ENCODE measurements around the gene AHR. TPM values are rescaled to one million over a fixed set of nuclear protein-coding genes. Genes with fewer than 3 reads are reported as not detected.

AHR gene
- total RNA-seq, 2 experiments from 2014 or later = 44.9 to 45.9 TPM

DNA sequence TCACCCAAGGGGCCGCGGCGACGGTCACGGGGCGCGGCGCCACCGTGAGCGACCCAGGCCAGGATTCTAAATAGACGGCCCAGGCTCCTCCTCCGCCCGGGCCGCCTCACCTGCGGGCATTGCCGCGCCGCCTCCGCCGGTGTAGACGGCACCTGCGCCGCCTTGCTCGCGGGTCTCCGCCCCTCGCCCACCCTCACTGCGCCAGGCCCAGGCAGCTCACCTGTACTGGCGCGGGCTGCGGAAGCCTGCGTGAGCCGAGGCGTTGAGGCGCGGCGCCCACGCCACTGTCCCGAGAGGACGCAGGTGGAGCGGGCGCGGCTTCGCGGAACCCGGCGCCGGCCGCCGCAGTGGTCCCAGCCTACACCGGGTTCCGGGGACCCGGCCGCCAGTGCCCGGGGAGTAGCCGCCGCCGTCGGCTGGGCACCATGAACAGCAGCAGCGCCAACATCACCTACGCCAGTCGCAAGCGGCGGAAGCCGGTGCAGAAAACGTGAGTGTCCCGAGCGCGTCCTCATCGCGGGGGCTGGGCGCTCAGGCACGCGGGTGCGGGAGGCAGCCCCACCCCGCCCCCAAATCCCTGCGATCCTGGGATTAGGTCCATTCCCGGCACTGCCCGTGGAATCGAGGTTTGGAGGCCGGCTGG is 509 bp downstream of the AHR start:
- H3K27ac Mint-ChIP-seq = peak overlapping the region; percentile 91
- peaks cover 3% of the 10 kb centered on the region for H3K9me3 Mint-ChIP-seq
- H3K4me3 Mint-ChIP-seq = peak overlapping the region; percentile 92
- DNase-seq = peak; percentile 64
- H3K27me3 Mint-ChIP-seq = no peaks in the 10 kb centered on the region
- peaks cover 15% of the 10 kb centered on the region for H3K36me3 Mint-ChIP-seq
- H3K4me1 Mint-ChIP-seq = peaks cover 31% of the 10 kb centered on the region

DNA sequence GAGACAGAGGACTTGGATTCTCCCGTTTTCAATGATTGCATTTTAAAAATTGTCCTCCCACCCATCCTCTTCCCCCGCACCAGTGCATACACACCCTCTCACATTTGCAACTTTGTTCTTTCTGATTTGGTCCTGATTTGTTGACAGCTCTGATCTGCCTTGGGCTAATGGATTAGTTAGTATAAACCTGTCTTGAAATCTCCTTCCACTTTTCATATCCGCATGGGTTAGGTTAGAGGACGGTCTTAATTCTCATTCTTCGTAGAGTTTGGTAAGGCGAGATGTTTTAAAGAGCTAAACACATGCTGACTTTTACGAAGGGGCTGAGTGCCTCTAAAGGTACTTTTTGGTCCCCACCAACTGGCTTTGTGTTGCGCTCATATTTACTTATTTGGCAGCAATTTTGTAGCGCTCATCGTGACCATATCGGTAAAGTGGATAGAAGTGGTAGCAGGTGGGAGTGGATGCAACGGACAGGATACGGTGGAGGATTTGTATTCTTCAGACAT is 1.1 kb downstream of the AHR start:
- Mint-ChIP-seq H3K9me3 (peaks cover 3% of the 10 kb centered on the region), H3K27me3 (no peaks in the 10 kb centered on the region), H3K27ac (peak overlapping the region; percentile 91), H3K4me1 (peaks cover 36% of the 10 kb centered on the region), H3K36me3 (peaks cover 15% of the 10 kb centered on the region), H3K4me3 (peak overlapping the region; percentile 92)
- DNase-seq = peak; percentile 7

DNA sequence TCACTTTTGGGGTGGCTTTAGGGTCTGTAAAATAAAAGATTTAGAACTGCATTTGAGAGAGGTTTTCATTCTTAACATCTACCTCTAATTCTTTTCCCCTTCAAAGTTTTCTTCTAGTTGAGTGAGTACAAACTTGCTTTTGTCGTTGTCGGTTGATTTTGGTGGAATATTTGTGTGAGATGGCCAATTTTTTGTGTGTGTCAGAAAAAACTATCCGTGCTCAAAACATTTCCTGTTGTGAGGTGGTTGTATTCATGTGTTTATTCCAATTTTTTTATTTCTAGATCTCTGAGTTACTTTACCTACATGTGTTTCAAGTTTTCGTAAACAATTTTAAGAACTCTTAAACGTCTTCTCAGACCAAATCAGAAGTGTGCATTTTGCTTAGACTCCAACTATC is 1.6 kb downstream of the AHR start:
- no peaks in the 10 kb centered on the region for H3K27me3 Mint-ChIP-seq
- no peak for DNase-seq
- peak overlapping the region; percentile 92 for H3K4me3 Mint-ChIP-seq
- peaks cover 17% of the 10 kb centered on the region for H3K36me3 Mint-ChIP-seq
- H3K9me3 Mint-ChIP-seq = peaks cover 3% of the 10 kb centered on the region
- H3K27ac Mint-ChIP-seq = peak overlapping the region; percentile 91
- H3K4me1 Mint-ChIP-seq = peaks cover 41% of the 10 kb centered on the region

DNA sequence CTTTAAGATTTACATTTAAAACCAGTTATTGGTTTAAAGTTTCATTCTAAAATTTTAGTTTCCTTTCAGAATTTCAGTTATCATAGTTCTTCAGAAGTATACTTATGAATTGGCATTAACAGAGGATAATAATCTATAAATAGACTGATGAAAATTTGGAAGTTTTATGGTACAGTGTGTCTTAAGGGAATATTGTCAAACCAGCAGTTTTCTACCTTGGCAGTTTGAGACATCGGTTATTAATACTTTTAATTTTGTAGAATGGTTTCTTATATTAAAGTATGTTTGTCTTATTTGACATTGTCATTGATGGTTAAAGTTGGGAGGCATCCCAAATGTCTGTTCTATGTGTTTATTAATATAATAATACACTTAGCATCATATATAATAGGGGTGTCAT is 2.0 kb downstream of the AHR start:
- Mint-ChIP-seq H3K27me3 (no peaks in the 10 kb centered on the region), H3K9me3 (peaks cover 3% of the 10 kb centered on the region), H3K36me3 (peaks cover 21% of the 10 kb centered on the region), H3K4me1 (peaks cover 45% of the 10 kb centered on the region), H3K27ac (peak overlapping the region; percentile 91), H3K4me3 (peak overlapping the region; percentile 92)
- DNase-seq = no peak

DNA sequence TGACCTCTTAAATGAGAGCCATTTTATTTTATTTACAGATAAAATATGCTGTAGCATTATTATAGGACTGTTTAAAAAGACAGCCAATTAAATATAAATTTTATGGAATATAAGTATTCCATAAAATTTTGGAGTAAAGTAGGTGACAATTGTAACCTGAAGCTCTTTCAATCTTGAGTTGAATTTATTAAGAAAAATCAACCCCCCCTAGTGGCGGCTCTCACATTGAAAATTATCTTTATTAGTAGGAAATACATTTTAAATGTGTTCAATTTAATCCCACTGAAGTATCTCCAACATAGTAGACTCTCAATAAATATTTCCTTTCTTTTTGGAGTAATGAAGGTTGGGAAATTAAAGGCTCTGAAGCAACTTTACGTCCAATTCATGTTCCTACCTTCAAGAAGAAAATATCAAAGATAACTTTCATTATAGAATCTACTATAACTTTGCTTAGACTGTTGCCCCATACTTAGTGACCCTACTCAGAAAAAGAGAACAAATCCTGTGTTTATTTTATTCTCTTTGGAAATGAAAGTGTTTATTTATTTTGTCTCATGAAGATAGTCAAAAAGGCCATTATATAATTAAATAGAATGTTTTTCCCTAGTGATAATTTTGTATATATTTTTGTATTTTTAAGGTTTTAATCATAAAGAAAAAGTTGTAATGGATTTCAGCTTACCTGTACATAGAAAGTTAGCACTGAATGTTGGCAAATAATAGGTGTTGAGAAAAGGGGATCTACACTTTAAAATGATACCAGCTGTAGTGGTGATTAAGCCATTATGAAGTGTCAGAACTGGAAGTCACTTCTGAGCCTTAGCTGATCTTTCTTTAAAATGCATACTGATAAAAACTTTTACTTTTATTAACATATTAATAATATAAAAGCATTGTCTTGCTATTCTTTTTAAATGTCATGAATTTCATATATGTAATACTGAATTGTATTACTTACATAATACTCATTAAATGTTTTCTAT is 3.3 kb downstream of the AHR start:
- no peaks in the 10 kb centered on the region for H3K27me3 Mint-ChIP-seq
- no peak overlapping the region for H3K27ac Mint-ChIP-seq
- H3K9me3 Mint-ChIP-seq = peaks cover 3% of the 10 kb centered on the region
- peak overlapping the region; percentile 40 for H3K4me3 Mint-ChIP-seq
- H3K4me1 Mint-ChIP-seq = peaks cover 45% of the 10 kb centered on the region
- no peak for DNase-seq
- H3K36me3 Mint-ChIP-seq = peaks cover 21% of the 10 kb centered on the region

DNA sequence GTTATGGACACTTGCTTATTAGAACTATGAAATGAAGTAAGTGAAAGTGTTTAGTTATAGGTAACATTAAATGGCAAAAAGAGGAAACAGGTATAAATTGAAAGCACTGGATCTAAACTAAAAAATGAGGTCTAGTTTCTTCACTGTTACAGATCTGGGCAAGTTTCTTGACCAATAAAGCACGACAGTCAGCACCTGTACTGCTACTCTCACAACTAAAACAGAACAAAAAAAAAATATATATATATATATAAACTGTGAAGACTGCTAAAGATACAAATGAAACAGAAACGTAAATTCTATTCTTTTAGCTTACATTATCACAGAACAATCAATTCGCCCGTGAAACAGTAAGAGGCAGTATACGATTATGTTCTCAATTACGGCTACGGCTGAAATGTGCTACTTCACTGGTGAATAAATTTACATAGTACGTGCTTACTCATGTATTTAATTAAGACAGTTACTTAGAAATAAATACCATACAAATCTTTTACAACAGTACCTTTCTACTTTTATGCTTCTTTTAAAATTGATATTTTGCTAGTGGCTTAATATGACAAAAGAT is 4.2 kb downstream of the AHR start:
- peaks cover 15% of the 10 kb centered on the region for H3K36me3 Mint-ChIP-seq
- no peak overlapping the region for H3K27ac Mint-ChIP-seq
- H3K4me1 Mint-ChIP-seq = peaks cover 36% of the 10 kb centered on the region
- no peak for DNase-seq
- no peak overlapping the region for H3K4me3 Mint-ChIP-seq
- no peaks in the 10 kb centered on the region for H3K27me3 Mint-ChIP-seq
- H3K9me3 Mint-ChIP-seq = peaks cover 2% of the 10 kb centered on the region

DNA sequence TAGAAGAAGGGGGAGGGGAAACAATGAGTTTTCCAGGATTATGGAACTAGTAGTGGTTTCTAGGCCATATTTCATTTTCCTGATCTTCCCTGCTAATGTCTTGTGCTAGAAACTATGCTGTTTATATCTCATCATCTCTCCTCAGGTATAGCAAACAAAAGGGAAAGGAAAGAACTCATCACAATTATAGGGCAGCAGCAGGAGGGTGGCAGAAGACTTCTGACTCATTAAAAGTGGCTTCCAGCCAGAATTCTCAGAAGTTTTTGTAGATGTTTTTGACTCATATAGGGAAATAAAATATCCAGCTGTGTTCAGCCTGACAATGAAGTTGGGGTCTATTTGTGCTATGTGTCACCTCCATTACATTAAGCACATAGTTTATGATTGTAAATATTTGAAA is 6.5 kb downstream of the AHR start:
- Mint-ChIP-seq H3K4me3 (peak overlapping the region; percentile 35), H3K27ac (peak overlapping the region; percentile 83)

DNA sequence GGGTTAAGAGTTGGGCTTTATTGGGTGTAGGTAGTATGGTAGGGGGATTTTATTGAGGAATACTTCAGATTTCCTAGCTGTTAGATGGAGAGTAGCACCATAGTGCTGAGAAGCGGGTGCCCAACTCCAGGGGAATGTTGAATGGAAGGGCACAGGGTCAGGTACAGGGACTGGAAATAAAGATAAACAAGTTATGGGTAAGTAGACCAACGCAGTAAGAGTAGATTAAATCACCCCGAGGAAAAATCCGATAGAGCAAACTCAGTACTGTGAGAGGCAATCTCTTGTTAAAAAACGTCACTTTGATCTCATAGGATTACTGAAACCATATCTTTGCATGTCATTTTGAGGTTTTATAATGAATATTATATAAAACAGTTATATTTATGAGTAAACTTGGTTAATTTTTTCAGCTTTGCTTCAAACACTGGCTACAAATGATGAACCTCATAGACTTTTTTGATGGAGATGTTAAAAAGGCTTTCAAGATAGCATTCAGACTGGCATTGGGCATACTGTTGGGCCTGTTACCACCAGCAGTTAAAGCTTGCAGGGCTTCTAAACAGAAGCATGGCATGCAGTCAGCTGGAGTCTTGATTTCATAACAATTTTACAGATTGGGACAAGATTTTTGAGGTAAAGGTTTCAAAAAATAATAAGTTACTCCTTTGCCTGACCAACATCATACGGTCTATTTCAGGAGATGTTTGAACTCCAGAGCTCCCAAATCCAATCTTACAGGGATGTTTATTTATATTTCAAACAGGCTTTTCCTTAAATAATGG is 7.1 kb downstream of the AHR start:
- H3K27me3 Mint-ChIP-seq = no peaks in the 10 kb centered on the region
- H3K36me3 Mint-ChIP-seq = peaks cover 6% of the 10 kb centered on the region
- peak overlapping the region; percentile 83 for H3K27ac Mint-ChIP-seq
- no peak for DNase-seq
- H3K4me3 Mint-ChIP-seq = peak overlapping the region; percentile 35
- no peaks in the 10 kb centered on the region for H3K9me3 Mint-ChIP-seq
- H3K4me1 Mint-ChIP-seq = peaks cover 30% of the 10 kb centered on the region

More for the DNA sequence above, 6.5 kb downstream of the AHR start:
- Mint-ChIP-seq H3K27me3 (no peaks in the 10 kb centered on the region), H3K36me3 (peaks cover 6% of the 10 kb centered on the region), H3K9me3 (no peaks in the 10 kb centered on the region), H3K4me1 (peaks cover 30% of the 10 kb centered on the region)
- peak; percentile 30 for DNase-seq

DNA sequence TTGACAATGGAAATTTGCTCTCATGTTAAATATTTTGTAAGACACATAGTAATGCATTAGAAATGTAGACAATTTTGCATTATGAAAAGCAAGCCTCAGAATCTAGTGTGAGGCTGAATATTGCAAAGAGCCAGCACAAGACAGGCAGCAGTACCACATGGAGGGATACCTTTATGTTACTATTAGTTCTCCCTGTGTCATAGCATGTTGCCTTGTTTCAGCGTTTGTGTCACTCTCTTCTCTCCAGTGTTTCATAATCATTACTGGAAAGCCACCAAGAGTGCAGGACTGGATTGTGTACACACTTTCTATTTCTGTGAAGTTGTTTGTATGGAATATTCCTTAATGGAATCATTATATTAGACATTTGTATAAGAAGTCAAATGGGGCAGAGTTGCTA is 8.5 kb downstream of the AHR start:
- Mint-ChIP-seq H3K27ac (no peak overlapping the region), H3K4me3 (no peak overlapping the region), H3K9me3 (no peaks in the 10 kb centered on the region), H3K4me1 (peaks cover 27% of the 10 kb centered on the region), H3K27me3 (no peaks in the 10 kb centered on the region), H3K36me3 (peaks cover 12% of the 10 kb centered on the region)
- no peak for DNase-seq

DNA sequence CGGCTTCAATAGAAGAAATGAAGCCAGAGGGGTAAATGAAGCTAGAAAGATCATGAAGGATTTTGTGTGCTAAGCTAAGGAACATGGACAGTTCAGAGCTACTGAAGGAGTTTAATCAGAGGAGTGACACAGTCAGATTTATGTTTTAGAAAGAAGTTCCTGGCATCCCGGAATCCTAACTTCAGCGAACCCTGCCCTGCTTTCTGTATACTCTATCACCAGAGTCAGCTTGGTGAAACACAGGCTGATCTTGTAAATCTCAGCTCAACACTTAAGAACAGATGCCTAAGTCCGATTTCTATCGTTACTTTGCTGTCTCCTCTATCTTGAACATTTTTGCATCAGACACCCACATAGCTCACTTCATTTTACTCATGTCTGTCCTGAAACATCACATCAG is 9.1 kb downstream of the AHR start:
- Mint-ChIP-seq H3K4me1 (peaks cover 27% of the 10 kb centered on the region), H3K27ac (no peak overlapping the region), H3K27me3 (no peaks in the 10 kb centered on the region), H3K9me3 (no peaks in the 10 kb centered on the region), H3K4me3 (no peak overlapping the region), H3K36me3 (peaks cover 13% of the 10 kb centered on the region)
- DNase-seq = no peak

DNA sequence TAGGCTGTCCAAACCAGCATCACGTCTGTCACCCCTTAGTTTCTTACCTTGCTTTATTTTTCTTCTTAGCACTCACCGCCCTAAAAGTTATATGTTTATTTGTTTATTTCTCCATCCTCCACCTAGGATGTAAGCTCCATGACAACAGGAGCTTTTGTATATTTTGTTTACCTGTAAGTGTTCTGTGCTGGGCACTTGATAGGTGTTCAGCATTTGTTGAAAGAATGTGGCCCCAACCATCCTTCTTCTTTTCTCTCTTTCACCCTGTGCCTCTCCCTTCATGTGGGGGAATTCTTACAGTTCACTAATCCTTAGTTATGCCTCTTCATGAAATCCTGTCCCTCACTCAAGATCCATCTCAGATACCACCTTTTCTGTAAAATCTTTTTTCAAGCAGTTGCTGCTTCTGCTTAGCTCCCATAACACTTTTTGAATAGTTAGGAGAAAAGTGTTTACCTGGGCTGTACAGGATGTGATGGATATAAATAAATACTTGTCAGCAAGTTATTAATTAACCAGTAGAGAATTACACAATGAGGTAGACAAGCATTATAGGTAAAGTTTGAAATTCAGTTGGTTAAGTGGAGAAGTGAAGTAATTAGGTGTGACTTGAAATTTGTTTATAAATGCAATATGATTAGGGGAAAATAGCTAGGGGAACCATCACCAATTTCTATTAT is 9.7 kb downstream of the AHR start:
- H3K27me3 Mint-ChIP-seq = no peaks in the 10 kb centered on the region

DNA sequence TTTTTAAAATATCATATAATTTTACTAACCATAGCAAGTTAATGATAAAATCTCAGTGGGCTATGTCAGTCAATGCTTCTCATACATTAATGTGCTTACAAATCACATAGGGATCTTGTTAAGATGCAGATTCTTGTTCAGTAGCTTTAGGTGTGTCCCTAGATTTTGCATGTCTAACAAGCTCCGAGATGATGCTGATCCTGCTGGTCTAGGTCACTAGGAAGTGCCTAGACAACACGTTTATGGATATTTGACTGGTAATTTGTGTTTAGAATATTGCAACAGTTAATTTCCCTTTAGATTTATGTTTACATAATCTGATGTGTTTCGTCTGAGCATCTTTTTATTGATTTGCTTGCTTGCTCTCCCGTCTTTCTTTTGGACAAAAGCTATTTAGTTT is 12.7 kb downstream of the AHR start:
- Mint-ChIP-seq H3K27ac (no peak overlapping the region), H3K27me3 (no peaks in the 10 kb centered on the region), H3K4me3 (no peak overlapping the region), H3K4me1 (peaks cover 12% of the 10 kb centered on the region), H3K9me3 (no peaks in the 10 kb centered on the region), H3K36me3 (peaks cover 22% of the 10 kb centered on the region)
- DNase-seq = no peak

More for the DNA sequence above, 9.7 kb downstream of the AHR start:
- H3K4me3 Mint-ChIP-seq = no peak overlapping the region
- H3K36me3 Mint-ChIP-seq = peaks cover 19% of the 10 kb centered on the region
- H3K9me3 Mint-ChIP-seq = no peaks in the 10 kb centered on the region
- H3K27ac Mint-ChIP-seq = no peak overlapping the region
- DNase-seq = no peak
- peaks cover 28% of the 10 kb centered on the region for H3K4me1 Mint-ChIP-seq

DNA sequence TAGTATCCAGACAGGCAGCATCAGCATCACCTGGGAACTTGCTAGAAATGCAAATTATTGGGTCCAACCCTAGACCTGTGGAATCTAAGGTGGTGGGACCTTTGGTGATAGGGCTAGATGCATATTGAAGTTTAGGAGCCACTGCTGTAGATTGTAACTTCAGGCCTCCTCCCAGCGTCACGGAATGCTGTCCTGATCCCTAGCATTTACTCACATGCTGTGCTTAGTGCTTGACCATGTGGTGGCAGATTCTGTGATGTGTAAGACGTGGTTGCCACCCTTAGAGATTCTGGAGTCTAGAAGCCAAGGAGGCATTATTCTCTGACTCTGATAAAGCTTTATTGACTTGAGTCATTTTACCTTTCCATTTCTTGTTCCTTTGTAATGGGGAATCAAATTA is 13.5 kb downstream of the AHR start:
- H3K9me3 Mint-ChIP-seq = no peaks in the 10 kb centered on the region
- H3K36me3 Mint-ChIP-seq = peaks cover 29% of the 10 kb centered on the region
- no peak overlapping the region for H3K27ac Mint-ChIP-seq
- H3K4me1 Mint-ChIP-seq = peaks cover 14% of the 10 kb centered on the region
- no peaks in the 10 kb centered on the region for H3K27me3 Mint-ChIP-seq
- DNase-seq = no peak
- H3K4me3 Mint-ChIP-seq = no peak overlapping the region

DNA sequence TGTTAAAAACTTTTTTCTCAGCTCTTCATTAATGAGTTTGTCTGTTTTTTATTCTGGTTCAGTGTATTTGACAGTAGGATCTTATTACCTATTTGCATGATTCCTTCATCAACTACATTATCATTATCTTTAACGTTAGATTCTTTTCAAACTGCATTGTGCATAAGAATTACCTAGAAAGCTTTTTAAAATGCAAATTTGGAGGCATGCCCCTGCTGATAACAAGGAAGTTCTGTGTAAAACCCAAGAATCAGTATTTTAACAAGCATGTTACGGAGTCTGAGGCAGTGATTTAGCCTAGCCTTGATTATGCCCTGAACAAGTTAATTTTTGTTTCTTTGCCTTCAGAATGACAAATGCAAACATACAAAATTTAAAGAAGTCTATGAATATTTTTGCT is 14.2 kb downstream of the AHR start:
- Mint-ChIP-seq H3K4me1 (peaks cover 15% of the 10 kb centered on the region), H3K9me3 (no peaks in the 10 kb centered on the region), H3K27me3 (no peaks in the 10 kb centered on the region), H3K36me3 (peaks cover 29% of the 10 kb centered on the region), H3K27ac (no peak overlapping the region), H3K4me3 (no peak overlapping the region)
- no peak for DNase-seq

Data from activated naive CD8-positive, alpha-beta T cell treated with anti-CD3 and anti-CD28 coated beads for 36 hours (primary cell).